ENCODE data around the gene FBXO39. TPM values are rescaled to one million over a fixed set of nuclear protein-coding genes. Genes with fewer than 3 reads are reported as not detected.

The FBXO39 gene
- total and polyA plus RNA-seq, 2 donors (not counting 1 experiment from before 2014, with no cell fraction given): 0.13 TPM; not detected in 1

Small RNAs within 50 kb of the gene (small RNA-seq; reads per million reads assigned to genes)
- not detected for gene AC004706.2 (ENCODE audit: insufficient read length, low read depth, low replicate concordance)

Other genes with a start within 250 kb of the FBXO39 start
- 0.49 and 0.51 TPM in 2 replicates for gene PITPNM3, start 219.7 kb upstream of the FBXO39 start, total RNA-seq
- gene PITPNM3, start 219.7 kb upstream of the FBXO39 start, polyA plus RNA-seq: 0.25 and 0.31 TPM in 2 replicates
- gene KIAA0753, start 135.5 kb upstream of the FBXO39 start, total RNA-seq: 28.7 and 29.1 TPM in 2 replicates
- gene KIAA0753, start 135.5 kb upstream of the FBXO39 start, polyA plus RNA-seq: 5.9 and 6.3 TPM in 2 replicates
- gene TXNDC17, start 135.2 kb upstream of the FBXO39 start, total RNA-seq: 18.2 and 19.5 TPM in 2 replicates
- gene TXNDC17, start 135.2 kb upstream of the FBXO39 start, polyA plus RNA-seq: 15.4 and 33.7 TPM in 2 replicates
- 24.7 and 25.5 TPM in 2 replicates for gene MED31, start 124.6 kb upstream of the FBXO39 start, total RNA-seq
- 9.2 and 11.3 TPM in 2 replicates for gene MED31, start 124.6 kb upstream of the FBXO39 start, polyA plus RNA-seq
- 7.7 and 11.6 TPM in 2 replicates for gene C17orf100, start 124.5 kb upstream of the FBXO39 start, total RNA-seq
- 1.4 and 3.7 TPM in 2 replicates for gene C17orf100, start 124.5 kb upstream of the FBXO39 start, polyA plus RNA-seq
- gene SLC13A5, start 62.8 kb upstream of the FBXO39 start, total RNA-seq: not detected in 2 replicates
- not detected in 2 replicates for gene SLC13A5, start 62.8 kb upstream of the FBXO39 start, polyA plus RNA-seq
- 116 and 127 TPM in 2 replicates for gene XAF1, start 20.2 kb upstream of the FBXO39 start, total RNA-seq
- gene XAF1, start 20.2 kb upstream of the FBXO39 start, polyA plus RNA-seq: 44.8 and 64.3 TPM in 2 replicates
- not detected in 2 replicates for gene TEKT1, start 55.5 kb downstream of the FBXO39 start, total RNA-seq
- not detected in 2 replicates for gene TEKT1, start 55.5 kb downstream of the FBXO39 start, polyA plus RNA-seq
- not detected in 2 replicates for gene ALOX12, start 219.8 kb downstream of the FBXO39 start, total RNA-seq
- gene ALOX12, start 219.8 kb downstream of the FBXO39 start, polyA plus RNA-seq: 0.07 and 0.14 TPM in 2 replicates
- 154 and 170 TPM in 2 replicates for gene RNASEK, start 236.4 kb downstream of the FBXO39 start, total RNA-seq
- 179 and 221 TPM in 2 replicates for gene RNASEK, start 236.4 kb downstream of the FBXO39 start, polyA plus RNA-seq
- gene BCL6B, start 246.8 kb downstream of the FBXO39 start, total RNA-seq: 0.25 and 0.75 TPM in 2 replicates
- 0.12 and 0.34 TPM in 2 replicates for gene BCL6B, start 246.8 kb downstream of the FBXO39 start, polyA plus RNA-seq

Measured in B cell (primary cell).